ENCODE measurements around the gene SFMBT2.
"Not testable (repeated sequence)": the region's sequence is repeated elsewhere in the genome, so short reads cannot be mapped to it uniquely, and the experiment has no call there.

SFMBT2 gene

GRCh38 chr10:7317786-7318446 is 92.9 kb downstream of the SFMBT2 start:
- no peak for DNase-seq

DNA sequence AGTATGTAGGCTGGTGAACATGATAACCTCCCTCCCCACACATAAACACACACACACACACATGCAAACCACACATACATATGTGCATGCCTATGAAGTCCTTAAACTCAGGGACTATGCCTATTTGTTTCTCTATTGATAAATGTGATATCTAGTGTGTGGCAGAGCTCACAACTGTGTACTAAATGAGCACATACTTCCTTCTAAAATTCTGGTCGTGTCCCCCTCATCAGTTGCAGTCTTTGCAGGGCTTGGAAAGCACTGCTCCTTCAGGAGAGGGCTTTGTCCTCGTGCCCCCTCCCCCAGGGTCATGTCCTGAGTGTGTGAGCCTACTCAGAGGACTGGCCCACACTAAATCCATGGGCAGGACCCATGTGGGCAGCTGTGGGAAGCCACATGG is 94.0 kb downstream of the SFMBT2 start:
- no peak for DNase-seq

- DNase-seq = no peak
Observed at GRCh38 chr10:7315906-7316305, 94.9 kb downstream of the SFMBT2 start.

DNA sequence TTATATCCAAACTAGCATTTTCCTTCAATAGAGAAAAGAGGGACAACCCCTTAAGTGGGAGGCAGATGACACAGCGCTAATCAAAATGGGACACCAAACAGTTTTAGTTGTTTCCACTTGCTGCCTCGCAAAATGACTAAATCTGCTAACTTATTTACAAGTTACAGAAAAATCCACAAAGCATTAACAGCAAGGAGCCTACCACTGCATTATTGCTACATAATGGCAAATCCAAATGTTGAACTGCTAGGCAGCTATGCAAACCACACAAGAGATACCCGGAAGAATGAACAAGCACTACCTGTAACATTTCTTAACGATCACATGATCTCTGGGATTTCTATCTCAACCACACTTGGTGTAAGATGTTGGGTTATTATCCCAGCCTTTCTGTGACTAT is 96.7 kb downstream of the SFMBT2 start:
- no peak for DNase-seq

GRCh38 chr10:7312488-7312857 is 98.4 kb downstream of the SFMBT2 start:
- no peak for DNase-seq

GRCh38 chr10:7311850-7312487 is 98.9 kb downstream of the SFMBT2 start:
- DNase-seq = not testable (repeated sequence)

GRCh38 chr10:7311218-7311849 is 99.5 kb downstream of the SFMBT2 start:
- no peak for DNase-seq

DNA sequence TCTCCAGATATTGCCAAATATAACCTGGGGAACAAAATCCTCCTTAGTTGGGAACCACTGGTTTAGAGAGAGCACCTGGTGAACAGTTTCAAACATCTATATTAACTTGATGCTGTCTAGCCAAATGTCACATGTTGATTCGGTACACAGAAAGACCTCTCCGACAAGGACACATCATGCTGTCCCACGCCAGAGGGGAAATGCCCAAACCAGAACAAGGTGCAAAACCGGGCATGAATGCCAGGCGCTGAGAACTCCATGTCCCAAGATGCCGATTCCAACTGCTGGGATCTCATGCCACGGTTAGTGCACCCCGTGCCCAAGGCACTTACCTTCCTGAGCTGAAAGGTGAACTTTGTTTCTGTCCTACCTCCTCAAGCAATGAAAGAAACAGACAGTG is 100.8 kb downstream of the SFMBT2 start:
- no peak for DNase-seq

DNA sequence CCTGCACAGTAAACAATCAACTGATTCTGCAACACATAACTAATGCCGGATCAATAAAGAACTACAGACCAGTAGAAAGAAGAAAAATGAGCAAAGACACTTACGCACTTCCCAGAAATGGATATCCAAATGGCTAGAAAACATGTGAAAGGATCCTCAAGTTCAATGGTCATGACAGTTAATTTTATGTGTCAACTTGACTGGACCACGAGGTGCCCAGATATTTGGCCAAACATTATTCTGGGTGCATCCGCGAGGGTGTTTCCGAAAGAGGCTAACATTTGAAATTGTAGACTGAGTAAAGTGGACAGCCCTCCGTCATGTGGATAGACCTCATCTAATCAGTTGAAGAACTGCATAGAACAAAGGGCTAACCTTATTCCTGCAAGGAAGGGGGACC is 102.0 kb downstream of the SFMBT2 start:
- DNase-seq = no peak

DNA sequence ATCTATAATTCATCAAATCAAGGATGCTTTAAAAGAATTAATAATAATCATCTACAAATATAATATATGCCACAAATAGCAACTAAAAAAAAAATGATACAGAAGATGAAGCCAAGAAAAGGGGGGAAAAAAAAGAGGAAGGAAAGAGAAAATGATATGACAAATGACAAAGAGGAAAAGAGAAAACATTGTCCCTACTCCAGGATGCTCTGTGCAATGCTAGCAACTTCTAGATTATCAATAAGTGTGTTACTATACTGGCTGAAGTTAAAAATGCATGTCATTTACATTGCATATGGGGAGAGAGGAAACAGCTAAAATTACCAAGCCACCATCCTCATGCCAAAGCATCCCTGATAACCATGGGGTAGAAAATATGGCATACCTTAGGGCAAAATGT is 104.2 kb downstream of the SFMBT2 start:
- DNase-seq = no peak

- DNase-seq = no peak
Observed at GRCh38 chr10:7306147-7306546, 104.7 kb downstream of the SFMBT2 start.

DNA sequence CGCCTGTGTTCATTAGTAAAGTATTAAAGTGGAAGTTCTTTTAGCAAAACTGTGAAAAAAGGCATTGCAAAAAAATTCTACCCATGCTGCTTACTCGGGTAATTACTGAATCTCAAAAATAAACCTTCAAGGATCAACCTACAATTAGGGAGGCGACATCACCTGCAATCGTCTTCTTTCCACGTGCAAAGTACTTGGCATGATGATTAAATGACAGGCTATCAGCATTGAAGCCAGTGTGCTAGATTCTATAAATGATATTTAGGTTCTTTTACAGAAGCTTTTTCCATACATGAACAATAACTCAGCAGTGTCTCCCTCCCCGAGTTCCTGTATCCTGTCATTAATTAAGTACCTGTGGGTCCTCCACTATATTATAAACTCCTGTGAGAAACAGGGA is 105.8 kb downstream of the SFMBT2 start:
- DNase-seq = no peak

DNA sequence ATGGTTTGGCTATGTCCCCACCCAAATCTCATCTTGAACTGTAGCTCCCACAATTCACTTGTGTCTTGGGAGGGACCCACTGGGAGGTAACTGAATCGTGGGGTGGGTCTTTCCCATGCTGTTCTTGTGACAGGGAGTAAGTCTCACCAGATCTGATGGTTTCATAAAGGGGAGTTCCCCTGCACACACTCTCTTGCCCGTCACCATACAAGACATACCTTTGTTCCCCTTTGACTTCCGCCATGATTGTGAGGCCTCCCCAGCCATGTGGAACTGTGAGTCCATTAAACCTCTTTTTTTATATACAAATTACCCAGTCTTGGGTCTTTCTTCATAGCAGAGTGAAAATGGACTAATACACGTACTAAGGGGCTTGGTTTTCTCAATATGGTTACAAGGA is 106.7 kb downstream of the SFMBT2 start:
- DNase-seq = no peak

GRCh38 chr10:7302930-7303557 is 107.8 kb downstream of the SFMBT2 start:
- no peak for DNase-seq

DNA sequence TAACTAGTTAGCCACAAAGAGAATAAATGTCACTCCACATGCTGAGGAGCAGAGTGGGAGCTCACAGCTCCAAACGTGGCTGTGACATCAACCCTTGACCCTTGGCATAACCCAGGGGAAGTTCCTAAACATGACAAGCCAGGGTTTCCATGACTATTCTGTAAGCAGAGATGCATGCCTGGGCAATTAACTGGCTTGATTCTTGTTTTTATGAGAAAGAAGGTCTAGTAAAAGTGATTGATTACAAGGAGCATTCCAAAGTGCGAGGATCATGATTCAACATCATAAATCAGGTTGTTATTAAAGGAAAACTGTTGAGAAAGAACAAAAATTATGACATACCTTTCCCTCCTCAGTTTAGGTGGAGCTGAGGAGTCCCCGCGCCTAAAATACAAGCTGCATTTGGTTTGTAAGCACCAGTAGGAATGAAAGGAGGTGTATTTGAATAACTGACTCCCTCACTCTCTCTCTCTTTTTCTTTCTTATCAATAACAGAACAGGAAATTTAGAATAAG is 108.4 kb downstream of the SFMBT2 start:
- DNase-seq = no peak

DNA sequence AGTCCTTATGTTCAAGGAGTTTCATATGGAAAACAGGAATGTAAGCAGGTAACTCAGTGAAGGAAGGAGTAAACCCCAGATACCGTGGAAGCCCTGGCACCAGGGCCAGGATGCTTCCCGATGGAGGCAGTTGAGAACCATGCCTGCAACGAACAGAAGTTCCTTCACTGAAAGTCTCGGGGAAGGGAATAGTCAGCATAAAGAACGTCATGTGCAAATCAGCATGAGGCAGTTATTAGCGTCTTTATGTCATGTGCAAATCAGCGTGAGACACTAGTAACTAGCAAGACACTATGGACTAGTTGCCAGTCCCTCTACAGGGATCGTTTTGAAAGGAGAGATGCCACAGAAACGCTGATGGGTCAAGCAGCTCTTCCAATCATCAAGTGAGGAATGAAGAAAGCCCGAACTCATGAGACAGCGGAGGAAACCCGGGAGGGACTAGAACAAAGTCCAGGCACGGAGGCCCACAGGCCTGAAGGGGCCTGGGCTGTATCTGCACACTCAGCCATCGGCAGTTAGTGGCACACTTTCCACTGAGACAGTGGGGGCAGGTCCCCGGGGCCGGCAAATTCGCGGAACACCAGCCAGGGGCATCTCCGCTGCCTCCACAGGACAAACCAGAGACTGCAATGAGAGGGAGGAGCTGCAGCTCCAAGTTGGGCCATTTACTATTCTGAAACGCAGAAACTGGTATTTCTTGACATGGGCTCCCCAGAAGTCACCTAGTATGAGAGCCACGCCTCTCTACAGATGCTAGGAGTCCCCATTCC is 109.6 kb downstream of the SFMBT2 start:
- no peak for DNase-seq

GRCh38 chr10:7300384-7300971 is 110.4 kb downstream of the SFMBT2 start:
- no peak for DNase-seq

- not testable (repeated sequence) for DNase-seq
Observed at GRCh38 chr10:7299601-7300325, 111.1 kb downstream of the SFMBT2 start.

DNA sequence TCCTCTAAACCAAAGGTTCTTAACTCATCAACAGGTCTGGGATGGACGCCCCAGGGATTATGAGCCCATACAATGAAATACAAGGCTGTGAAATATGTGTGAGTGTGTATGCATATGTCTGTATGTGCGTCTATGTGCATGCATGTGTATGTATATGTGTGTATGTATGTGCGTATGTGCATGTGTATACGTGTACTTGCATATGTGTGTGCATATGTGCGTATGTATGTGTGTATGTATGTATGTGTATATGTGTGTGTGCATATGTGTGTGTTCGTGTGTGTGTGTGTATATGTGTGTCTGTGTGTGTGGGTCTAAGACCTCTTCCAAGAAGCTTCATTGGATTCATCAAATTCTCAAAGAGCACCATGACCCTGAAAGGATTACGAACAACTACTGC is 112.3 kb downstream of the SFMBT2 start:
- DNase-seq = no peak

- DNase-seq = no peak
Observed at GRCh38 chr10:7297094-7297493, 113.7 kb downstream of the SFMBT2 start.

DNA sequence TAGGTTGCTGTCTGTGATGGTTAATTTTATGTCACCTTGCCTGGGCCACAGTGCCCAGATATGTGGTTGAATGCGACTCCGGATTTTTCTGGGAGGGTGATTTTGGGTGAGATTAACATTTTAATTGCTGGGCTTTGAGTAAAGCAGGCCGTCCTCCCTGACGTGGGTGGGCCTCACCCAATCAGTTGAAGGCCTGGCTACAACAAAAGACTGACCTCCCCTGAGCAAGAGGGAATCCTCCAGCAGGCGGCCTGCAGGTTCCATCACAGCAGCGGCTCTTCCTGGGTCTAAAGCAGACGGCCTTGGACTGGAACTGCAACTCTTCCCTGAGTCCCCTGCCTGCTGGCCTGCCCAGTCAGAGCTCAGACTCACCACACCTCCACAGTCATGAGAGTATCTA is 114.2 kb downstream of the SFMBT2 start:
- DNase-seq = no peak

DNA sequence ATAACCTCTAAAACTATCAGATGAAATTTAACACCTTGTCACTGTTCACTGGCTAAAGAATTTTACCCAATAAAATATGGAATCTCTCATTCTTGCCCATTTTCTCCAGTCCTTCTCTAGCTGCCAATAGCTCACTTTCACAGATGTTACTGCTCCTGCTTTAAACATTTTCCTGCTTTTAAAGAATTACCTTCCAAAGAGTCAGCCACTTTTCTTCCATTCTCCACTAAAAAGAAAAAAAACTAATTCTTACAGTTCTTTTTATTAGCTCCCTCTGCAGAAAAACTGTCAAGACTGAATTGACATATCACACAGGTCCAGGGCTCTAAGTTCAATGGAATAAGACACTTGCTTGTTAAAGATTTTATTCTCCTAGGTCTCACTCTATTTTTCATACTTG is 114.8 kb downstream of the SFMBT2 start:
- no peak for DNase-seq
